Neuronal stem cell (in vitro differentiated cells): ENCODE results near the gene ANKK1.

Source experiments
- DNase-seq: peaks from one replicate; pipeline ENCODE4 v3.0.0-alpha.2; 2013; ENCODE audit warnings: low spot score
- H2AFZ ChIP-seq: one replicate; pipeline ENCODE4 v1.6.1; 2013; ENCODE audit warnings: mild to moderate bottlenecking, low read length, inconsistent platforms
- H2AK5ac ChIP-seq: 2 replicates; pipeline ENCODE4 v1.6.1; 2013; ENCODE audit warnings: low read depth, mild to moderate bottlenecking, inconsistent platforms, low read length, moderate library complexity, mixed read lengths
- H2BK120ac ChIP-seq: 2 replicates; pipeline ENCODE4 v1.6.1; 2013; ENCODE audit warnings: low read depth, mild to moderate bottlenecking, inconsistent platforms, low read length, moderate library complexity, mixed read lengths
- H2BK12ac ChIP-seq: one replicate; pipeline ENCODE4 v1.6.1; 2013; ENCODE audit warnings: low read length, inconsistent platforms
- H2BK15ac ChIP-seq: 2 replicates; pipeline ENCODE4 v1.6.1; 2013; ENCODE audit warnings: mild to moderate bottlenecking, low read length, inconsistent platforms, mixed read lengths
- H2BK5ac ChIP-seq: one replicate; pipeline ENCODE4 v1.6.1; 2013; ENCODE audit warnings: inconsistent platforms, mild to moderate bottlenecking, low read length, moderate library complexity
- H3K14ac ChIP-seq: one replicate; pipeline ENCODE4 v1.6.1; 2013; ENCODE audit warnings: low read length, inconsistent platforms
- H3K18ac ChIP-seq: 2 replicates; pipeline ENCODE4 v1.6.1; 2013; ENCODE audit warnings: low read length, inconsistent platforms
- H3K23ac ChIP-seq: 2 replicates; pipeline ENCODE4 v1.6.1; 2013; ENCODE audit warnings: low read depth, mild to moderate bottlenecking, mixed read lengths, low read length, inconsistent platforms; ENCODE audit not compliant: poor library complexity
- H3K27ac ChIP-seq: replicated peaks from 3 replicates; pipeline ENCODE4 v1.5.1; 2013; ENCODE audit warnings: low read length, inconsistent platforms
- H3K27me3 ChIP-seq, 3 experiments: 2 replicates each; pipeline ENCODE4 v1.6.1; 2013; ENCODE audit warnings: low read length in 3 of 3, mild to moderate bottlenecking in 2 of 3, inconsistent platforms in 1 of 3, low read depth in 1 of 3, mixed read lengths in 1 of 3, moderate library complexity in 1 of 3; ENCODE audit not compliant: control insufficient read depth in 3 of 3, insufficient read depth in 3 of 3
- H3K36me3 ChIP-seq, 2 donors: replicated peaks in 1 of 2; 2 replicates each; pipeline ENCODE4 v1.6.1; 2013; ENCODE audit warnings: low read length in 2 of 2; ENCODE audit not compliant: control insufficient read depth in 2 of 2, insufficient read depth in 2 of 2
- H3K4ac ChIP-seq: 2 replicates; pipeline ENCODE4 v1.6.1; 2013; ENCODE audit warnings: inconsistent platforms, mild to moderate bottlenecking, low read length, moderate library complexity
- H3K4me1 ChIP-seq, 2 donors: 1 replicate in 1 of 2; 2 replicates in 1 of 2; pipeline ENCODE4 v1.6.1; 2013; ENCODE audit warnings: low read length in 2 of 2, low read depth in 1 of 2; ENCODE audit not compliant: control insufficient read depth in 2 of 2, insufficient read depth in 1 of 2
- H3K4me2 ChIP-seq: one replicate; pipeline ENCODE4 v1.6.1; 2013; ENCODE audit warnings: mild to moderate bottlenecking, low read length, inconsistent platforms; ENCODE audit not compliant: insufficient read depth, poor library complexity, severe bottlenecking
- H3K4me3 ChIP-seq, 2 donors: 2 replicates each; pipeline ENCODE4 v1.5.1; 2013; ENCODE audit warnings: low read length in 2 of 2, mild to moderate bottlenecking in 2 of 2, inconsistent platforms in 1 of 2, moderate library complexity in 1 of 2
- H3K79me1 ChIP-seq: one replicate; pipeline ENCODE4 v1.6.1; 2013; ENCODE audit warnings: low read depth, mild to moderate bottlenecking, inconsistent platforms, low read length, moderate library complexity
- H3K9ac ChIP-seq: one replicate; pipeline ENCODE4 v1.6.1; 2013; ENCODE audit warnings: mild to moderate bottlenecking, low read depth, low read length, inconsistent platforms; ENCODE audit not compliant: poor library complexity
- H3K9me3 ChIP-seq, 2 donors: replicated peaks in 1 of 2; 2 replicates each; pipeline versions ENCODE3 to v1.6.1; 2013; ENCODE audit warnings: low read length in 2 of 2, mild to moderate bottlenecking in 2 of 2, inconsistent platforms in 1 of 2, low read depth in 1 of 2, mixed read lengths in 1 of 2, moderate library complexity in 1 of 2; ENCODE audit not compliant: control insufficient read depth in 2 of 2, insufficient read depth in 1 of 2
- H4K8ac ChIP-seq: one replicate; pipeline ENCODE4 v1.6.1; 2013; ENCODE audit warnings: low read depth, mild to moderate bottlenecking, inconsistent platforms, low read length, moderate library complexity
- H4K91ac ChIP-seq: one replicate; pipeline ENCODE4 v1.6.1; 2013; ENCODE audit warnings: low read length, low read depth, mild to moderate bottlenecking, inconsistent platforms; ENCODE audit not compliant: poor library complexity
- WGBS, 2 donors: extraction: QIAGEN DNeasy Blood & Tissue Kit; methylation state at CpG; one replicate each; pipeline ENCODE4 v1.1.7; 2013; ENCODE audit warnings: missing lambda C conversion rate in 2 of 2, mixed read lengths in 1 of 2; ENCODE audit not compliant: insufficient read length in 2 of 2, insufficient replicate concordance in 1 of 2; ENCODE audit errors: extremely low coverage in 2 of 2; 5-methylcytosine and 5-hydroxymethylcytosine counted together

Gene ANKK1

DNA sequence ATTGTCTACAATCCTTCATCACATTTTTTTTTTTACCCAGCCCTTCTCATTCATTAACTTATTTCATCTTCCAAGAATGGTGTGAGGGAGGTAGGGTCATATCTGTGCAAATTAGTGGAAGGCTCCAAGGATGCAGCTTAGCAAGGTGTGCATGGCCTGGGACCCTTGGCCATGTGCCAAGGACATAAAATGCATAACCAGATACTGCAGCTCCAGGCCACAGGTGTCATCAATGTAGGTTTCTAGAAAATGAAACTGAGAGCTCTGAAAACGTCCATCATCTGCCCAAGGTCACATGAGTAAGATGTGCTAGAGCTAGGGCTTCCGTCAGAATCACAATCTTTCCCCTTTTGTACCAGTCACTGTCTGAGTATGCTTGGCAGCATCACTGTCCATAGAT, 29.8 kb downstream of the ANKK1 start:
- Histone ChIP-seq H3K18ac (no peak overlapping the region), H3K27me3 (peaks cover 0 to 5% (median 0%) of the 10 kb centered on the region in 3 experiments), H2BK5ac (no peak overlapping the region), H3K4me3 (no peak overlapping the region), H3K36me3 (no peaks in the 10 kb centered on the region), H3K4me1 (no peaks in the 10 kb centered on the region), H3K9ac (no peak overlapping the region), H2BK12ac (no peak overlapping the region), H2BK120ac (no peak overlapping the region), H4K91ac (no peak overlapping the region), H3K4ac (no peak overlapping the region), H2AFZ (no peak overlapping the region), H3K23ac (no peak overlapping the region), H2BK15ac (no peak overlapping the region), H4K8ac (peak overlapping the region; percentile 5), H3K27ac (no peak overlapping the region), H3K14ac (no peak overlapping the region), H2AK5ac (no peak overlapping the region), H3K9me3 (no peaks in the 10 kb centered on the region), H3K4me2 (no peak overlapping the region), H3K79me1 (no peaks in the 10 kb centered on the region)
- no CpG with 5 or more reads among the region's 2 CpGs for WGBS, 2 donors
- no peak for DNase-seq

GRCh38 chr11:113419454-113420003, 31.9 kb downstream of the ANKK1 start:
- H3K36me3 ChIP-seq = no peaks in the 10 kb centered on the region
- WGBS, 2 donors = no CpG with 5 or more reads among the region's 14 CpGs
- H3K14ac ChIP-seq = peak overlapping the region; percentile 65
- H2AK5ac ChIP-seq = no peak overlapping the region
- H2BK5ac ChIP-seq = peak overlapping the region; percentile 44
- no peak overlapping the region for H2AFZ ChIP-seq
- H3K4ac ChIP-seq = no peak overlapping the region
- H3K9ac ChIP-seq = no peak overlapping the region
- no peak for DNase-seq
- no peak overlapping the region for H4K91ac ChIP-seq
- H4K8ac ChIP-seq = no peak overlapping the region
- no peak overlapping the region for H2BK15ac ChIP-seq
- H3K4me2 ChIP-seq = no peak overlapping the region
- H3K79me1 ChIP-seq = no peaks in the 10 kb centered on the region
- H3K9me3 ChIP-seq = no peaks in the 10 kb centered on the region
- H3K27ac ChIP-seq = no peak overlapping the region
- peak overlapping the region; percentile 31 for H3K18ac ChIP-seq
- H3K23ac ChIP-seq = no peak overlapping the region
- peaks cover 0 to 8% (median 0%) of the 10 kb centered on the region in 3 experiments for H3K27me3 ChIP-seq
- no peak overlapping the region for H3K4me3 ChIP-seq
- H2BK12ac ChIP-seq = no peak overlapping the region
- H3K4me1 ChIP-seq = no peaks in the 10 kb centered on the region
- H2BK120ac ChIP-seq = no peak overlapping the region

DNA sequence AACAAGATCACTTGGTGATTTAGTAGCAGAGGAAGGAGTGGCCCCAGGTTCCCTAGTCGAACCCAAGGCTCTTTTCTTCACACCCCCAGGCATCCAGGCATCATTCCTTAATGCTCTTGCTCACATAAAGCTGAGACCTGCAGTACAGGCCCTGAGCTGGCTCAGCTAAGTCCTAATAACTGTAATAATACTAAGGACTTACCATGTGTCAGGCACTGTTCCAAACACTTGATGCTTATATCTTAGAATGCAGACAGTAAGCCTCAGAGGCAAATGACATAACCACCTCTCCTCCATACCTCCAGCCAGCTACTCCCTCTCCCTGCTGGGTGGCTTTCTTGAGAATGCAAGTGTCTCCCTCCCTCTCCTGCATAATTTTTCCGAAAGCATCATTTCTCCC, 33.2 kb downstream of the ANKK1 start:
- no peak for DNase-seq
- Histone ChIP-seq H4K8ac (no peak overlapping the region), H3K36me3 (no peaks in the 10 kb centered on the region), H2BK12ac (no peak overlapping the region), H2BK120ac (no peak overlapping the region), H4K91ac (no peak overlapping the region), H3K23ac (no peak overlapping the region), H2AFZ (no peak overlapping the region), H3K4me2 (no peak overlapping the region), H3K4me1 (no peaks in the 10 kb centered on the region), H3K9me3 (no peaks in the 10 kb centered on the region), H3K27ac (no peak overlapping the region), H2BK5ac (no peak overlapping the region), H3K4ac (no peak overlapping the region), H2AK5ac (no peak overlapping the region), H3K14ac (no peak overlapping the region), H3K18ac (no peak overlapping the region), H3K27me3 (peaks cover 0 to 8% (median 0%) of the 10 kb centered on the region in 3 experiments), H3K79me1 (no peaks in the 10 kb centered on the region), H2BK15ac (no peak overlapping the region), H3K9ac (no peak overlapping the region), H3K4me3 (no peak overlapping the region)
- no CpG with 5 or more reads among the region's 2 CpGs for WGBS, 2 donors

GRCh38 chr11:113426686-113427085, 39.1 kb downstream of the ANKK1 start:
- Histone ChIP-seq H3K4me2 (no peak overlapping the region), H3K18ac (no peak overlapping the region), H2BK15ac (no peak overlapping the region), H3K14ac (no peak overlapping the region), H2AK5ac (no peak overlapping the region), H2BK12ac (no peak overlapping the region), H4K91ac (no peak overlapping the region), H2BK5ac (no peak overlapping the region), H4K8ac (no peak overlapping the region), H2BK120ac (no peak overlapping the region), H3K27ac (no peak overlapping the region), H3K9ac (no peak overlapping the region), H2AFZ (no peak overlapping the region), H3K27me3 (peaks cover 0 to 10% (median 0%) of the 10 kb centered on the region in 3 experiments), H3K9me3 (no peaks in the 10 kb centered on the region), H3K4me1 (peaks cover 0 to 3% of the 10 kb centered on the region in 2 donors), H3K4ac (no peak overlapping the region), H3K4me3 (no peak overlapping the region), H3K36me3 (no peaks in the 10 kb centered on the region), H3K79me1 (peaks cover 3% of the 10 kb centered on the region), H3K23ac (no peak overlapping the region)
- no CpG with 5 or more reads among the region's 6 CpGs for WGBS, 2 donors
- no peak for DNase-seq
